A673 (cell line): ENCODE measurements around the gene PIM2. TPM values are rescaled to one million over a fixed set of nuclear protein-coding genes. Genes with fewer than 3 reads are reported as not detected.

Source experiments
- BruUV-seq: library from RNA; stranded (reverse); fragments of 400-500 nt; replicated peaks from 2 replicates; lab custom pipeline; 2021; lab: Mats Ljungman, UMichigan
- CTCF ChIA-PET: fragments of 300-600 bp; sonication (Branson Sonifier 250); formaldehyde crosslinking; loops from one replicate; lab custom pipeline; 2022; ENCODE audit warnings: antibody characterized with exemption; lab: Charles Lee
- POLR2A ChIA-PET: fragments of 300-600 bp; sonication (Branson Sonifier 250); formaldehyde crosslinking; loops from one replicate; lab custom pipeline; 2022; ENCODE audit warnings: antibody characterized with exemption; ENCODE audit not compliant: low non-redundant PET; lab: Charles Lee
- DNase-seq: peaks from one replicate; pipeline ENCODE4 v3.0.0-alpha.2; 2015; ENCODE audit warnings: low spot score
- H3K27ac ChIP-seq: fragments of 200-600 bp; sonication (generic); 2 replicates; pipeline ENCODE4 v1.5.1; 2016; ENCODE audit warnings: mixed run types, low read depth, mild to moderate bottlenecking, mixed read lengths, antibody characterized with exemption, low read length; ENCODE audit not compliant: poor library complexity, severe bottlenecking
- H3K27me3 ChIP-seq: fragments of 200-600 bp; sonication (generic); replicated peaks from 2 replicates; pipeline ENCODE4 v1.6.1; 2017; ENCODE audit warnings: mixed run types, low read depth, mild to moderate bottlenecking, mixed read lengths, antibody characterized with exemption, low read length; ENCODE audit not compliant: insufficient read depth, poor library complexity
- H3K36me3 ChIP-seq: fragments of 200-600 bp; sonication (generic); 2 replicates; pipeline ENCODE4 v1.6.1; 2016; ENCODE audit warnings: mixed run types, mild to moderate bottlenecking, mixed read lengths, antibody characterized with exemption, low read length; ENCODE audit not compliant: insufficient read depth, poor library complexity, severe bottlenecking
- H3K4me1 ChIP-seq: fragments of 200-600 bp; sonication (generic); 2 replicates; pipeline ENCODE4 v1.6.1; 2017; ENCODE audit warnings: mixed run types, mild to moderate bottlenecking, mixed read lengths, antibody characterized with exemption, low read length; ENCODE audit not compliant: insufficient read depth, poor library complexity, severe bottlenecking
- H3K4me3 ChIP-seq: fragments of 200-600 bp; sonication (generic); 2 replicates; pipeline ENCODE4 v1.5.1; 2016; ENCODE audit warnings: low read depth, mixed run types, mild to moderate bottlenecking, mixed read lengths, low read length; ENCODE audit not compliant: poor library complexity, severe bottlenecking
- H3K9me3 ChIP-seq: fragments of 200-600 bp; sonication (generic); 2 replicates; pipeline ENCODE4 v1.6.1; 2016; ENCODE audit warnings: mixed run types, low read depth, mild to moderate bottlenecking, mixed read lengths, antibody characterized with exemption, low read length; ENCODE audit not compliant: poor library complexity, severe bottlenecking
- CTCF ChIP-seq: fragments of 300-800, 200-600 bp; sonication (generic); conservative IDR thresholded peaks from 2 replicates; pipeline ENCODE4 v1.5.1; 2017; ENCODE audit warnings: low read depth, mild to moderate bottlenecking, antibody characterized with exemption, low read length, moderate library complexity, mixed read lengths
- EZH2 ChIP-seq: fragments of 200-600 bp; sonication (generic); IDR thresholded peaks from 2 replicates; pipeline ENCODE4 v1.6.1; 2017; ENCODE audit warnings: borderline replicate concordance, low read depth, mild to moderate bottlenecking, mixed read lengths, antibody characterized with exemption, low read length; ENCODE audit not compliant: poor library complexity, severe bottlenecking
- intact Hi-C: fragments of 100-400 bp; cut with micrococcal nuclease; formaldehyde crosslinking; loops from one replicate; pipeline ENCODE4 v1.10.0; 2022; ENCODE audit not compliant: unreplicated experiment
- total RNA-seq: library from RNA; stranded (reverse); gene quantifications from 2 replicates; pipeline ENCODE4 v1.2.3, GENCODE V29; 2021

Gene PIM2
- total RNA-seq, 1 experiment from 2014 or later: 19.9 TPM

GRCh38 chrX:48897157-48897624 lies 21.6 kb downstream of the PIM2 start:
- peaks cover 6% of the 10 kb centered on the region for H3K36me3 ChIP-seq
- intact Hi-C loops: loop anchor here (10.0 kb wide), 1 partner anchor 92 kb away; the partner anchor contains the start of gene HDAC6
- H3K9me3 ChIP-seq: no peaks in the 10 kb centered on the region
- POLR2A ChIA-PET: interaction anchor here (0.6 kb wide), 1 partner anchor 157 kb away, joined by 3 read pairs; no protein-coding TSS in a partner anchor
- DNase-seq: peak; percentile 87
- H3K4me1 ChIP-seq: peaks cover 5% of the 10 kb centered on the region
- H3K4me3 ChIP-seq: peak overlapping the region; percentile 70
- CTCF ChIA-PET: interaction anchor here (0.5 kb wide), 1 partner anchor 206 kb away, joined by 3 read pairs; no protein-coding TSS in a partner anchor
- peak overlapping the region; percentile 94 for H3K27ac ChIP-seq
- no peak for TF ChIP-seq EZH2
- no peak for TF ChIP-seq CTCF
- BruUV-seq: no TSS peak
- no peaks in the 10 kb centered on the region for H3K27me3 ChIP-seq

- CTCF ChIA-PET: no interaction called here
- Histone ChIP-seq H3K27me3 (no peaks in the 10 kb centered on the region), H3K4me1 (peaks cover 5% of the 10 kb centered on the region), H3K36me3 (peaks cover under 1% of the 10 kb centered on the region), H3K4me3 (peak overlapping the region; percentile 70), H3K9me3 (no peaks in the 10 kb centered on the region), H3K27ac (peak overlapping the region; percentile 94)
- POLR2A ChIA-PET: no interaction called here
- peak; percentile 67 for DNase-seq
- no TSS peak for BruUV-seq
- no peak for TF ChIP-seq EZH2
- no peak for TF ChIP-seq CTCF
- intact Hi-C loops: loop anchor here (10.0 kb wide), 1 partner anchor 92 kb away; the partner anchor contains the start of gene HDAC6
These were observed 22.2 kb downstream of the PIM2 start for GRCh38 chrX:48896611-48897011.

- no peaks in the 10 kb centered on the region for H3K27me3 ChIP-seq
- no peaks in the 10 kb centered on the region for H3K36me3 ChIP-seq
- no peak overlapping the region for H3K4me3 ChIP-seq
- no peak for DNase-seq
- CTCF ChIA-PET: interaction anchor here (0.7 kb wide), 1 partner anchor 1861 kb away, joined by 4 read pairs; no protein-coding TSS in a partner anchor
- H3K27ac ChIP-seq: no peak overlapping the region
- peaks cover 5% of the 10 kb centered on the region for H3K4me1 ChIP-seq
- POLR2A ChIA-PET: no interaction called here
- BruUV-seq: no TSS peak
- H3K9me3 ChIP-seq: no peaks in the 10 kb centered on the region
- no peak for TF ChIP-seq CTCF
- TF ChIP-seq EZH2: no peak
- intact Hi-C loops: loop anchor here (10.0 kb wide), 1 partner anchor 90 kb away; the partner anchor contains the start of gene HDAC6
These were observed 23.9 kb downstream of the PIM2 start for GRCh38 chrX:48894891-48895290.
